IMR-90 (cell line): ENCODE results near the gene AP5B1. TPM values are rescaled to one million over a fixed set of nuclear protein-coding genes. Genes with fewer than 3 reads are reported as not detected.

Experiments
- ATAC-seq: fragments of 200-7000 bp; cut with Tn5 transposase; 2 replicates; pipeline ENCODE4 v1.9.1; 2020; ENCODE audit warnings: low read depth, mild to moderate bottlenecking, moderate library complexity
- BruUV-seq: library from RNA; stranded (reverse); fragments of 400-500 nt; replicated peaks from 2 replicates; lab custom pipeline; 2021; lab: Mats Ljungman, UMichigan
- CTCF ChIA-PET: fragments of 300-600 bp; formaldehyde crosslinking; extraction: SDS; loops from one replicate; lab custom pipeline; 2021; ENCODE audit warnings: antibody characterized with exemption; lab: Yijun Ruan, JAX
- POLR2A ChIA-PET: fragments of 300-600 bp; sonication (Branson Sonifier 250); formaldehyde crosslinking; loops from one replicate; lab custom pipeline; 2022; ENCODE audit warnings: antibody characterized with exemption; ENCODE audit not compliant: unreplicated experiment; lab: Charles Lee
- DNase-seq: peaks from one replicate; pipeline ENCODE4 v3.0.0; 2013
- H2AFZ ChIP-seq: replicated peaks from 2 replicates; pipeline ENCODE3; 2013; ENCODE audit warnings: low read length, mild to moderate bottlenecking; ENCODE audit not compliant: poor library complexity
- H2AK5ac ChIP-seq: 2 replicates; pipeline ENCODE4 v1.6.1; 2013; ENCODE audit warnings: low read depth, low read length, inconsistent platforms
- H2AK9ac ChIP-seq: replicated peaks from 2 replicates; pipeline ENCODE3; 2013; ENCODE audit warnings: mild to moderate bottlenecking, low read depth, low read length, moderate library complexity; ENCODE audit not compliant: poor library complexity
- H2BK120ac ChIP-seq: 2 replicates; pipeline ENCODE4 v1.6.1; 2013; ENCODE audit warnings: low read depth, low read length, inconsistent platforms
- H2BK15ac ChIP-seq: 3 replicates; pipeline ENCODE4 v1.6.1; 2013; ENCODE audit warnings: low read depth, low read length, inconsistent platforms
- H2BK20ac ChIP-seq: 2 replicates; pipeline ENCODE4 v1.6.1; 2013; ENCODE audit warnings: low read depth, mild to moderate bottlenecking, inconsistent platforms, low read length, moderate library complexity
- H2BK5ac ChIP-seq: 2 replicates; pipeline ENCODE4 v1.6.1; 2013; ENCODE audit warnings: mild to moderate bottlenecking, low read depth, low read length, inconsistent platforms; ENCODE audit not compliant: poor library complexity, severe bottlenecking
- H3K14ac ChIP-seq: replicated peaks from 2 replicates; pipeline ENCODE4 v1.6.1; 2013; ENCODE audit warnings: low read depth, low read length, inconsistent platforms
- H3K18ac ChIP-seq: 2 replicates; pipeline ENCODE4 v1.6.1; 2013; ENCODE audit warnings: low read depth, low read length, control low read depth
- H3K23ac ChIP-seq: 2 replicates; pipeline ENCODE4 v1.6.1; 2013; ENCODE audit warnings: low read depth, low read length, inconsistent platforms
- H3K27ac ChIP-seq: 2 replicates; pipeline ENCODE4 v1.5.1; 2013; ENCODE audit warnings: mild to moderate bottlenecking, control low read depth, low read length; ENCODE audit not compliant: insufficient read depth
- H3K27me3 ChIP-seq: 2 replicates; pipeline ENCODE4 v1.6.1; 2013; ENCODE audit warnings: low read length; ENCODE audit not compliant: control insufficient read depth, insufficient read depth
- H3K36me3 ChIP-seq: 2 replicates; pipeline ENCODE4 v1.6.1; 2013; ENCODE audit warnings: low read length, mixed read lengths; ENCODE audit not compliant: control insufficient read depth, insufficient read depth
- H3K4ac ChIP-seq: 2 replicates; pipeline ENCODE4 v1.6.1; 2013; ENCODE audit warnings: low read depth, low read length, inconsistent platforms
- H3K4me1 ChIP-seq: 2 replicates; pipeline ENCODE4 v1.6.1; 2013; ENCODE audit warnings: low read length, mixed read lengths; ENCODE audit not compliant: control insufficient read depth, insufficient read depth
- H3K4me2 ChIP-seq: 2 replicates; pipeline ENCODE4 v1.6.1; 2013; ENCODE audit warnings: low read depth, mild to moderate bottlenecking, control low read depth, low read length, moderate library complexity
- H3K4me3 ChIP-seq: 2 replicates; pipeline ENCODE4 v1.5.1; 2013; ENCODE audit warnings: low read depth, mild to moderate bottlenecking, control low read depth, low read length, moderate library complexity; ENCODE audit not compliant: insufficient read depth
- H3K56ac ChIP-seq: 2 replicates; pipeline ENCODE4 v1.6.1; 2013; ENCODE audit warnings: low read length, inconsistent platforms; ENCODE audit not compliant: insufficient read depth; ENCODE audit errors: extremely low read depth
- H3K79me1 ChIP-seq, 2 experiments: 2 replicates each; pipeline ENCODE4 v1.6.1; 2013; ENCODE audit warnings: low read length in 2 of 2, inconsistent platforms in 1 of 2, low read depth in 1 of 2
- H3K9ac ChIP-seq: 2 replicates; pipeline ENCODE4 v1.6.1; 2013; ENCODE audit warnings: low read depth, low read length, control low read depth
- H3K9me1 ChIP-seq: 2 replicates; pipeline ENCODE4 v1.6.1; 2013; ENCODE audit warnings: low read length, inconsistent platforms; ENCODE audit not compliant: insufficient read depth
- H3K9me3 ChIP-seq: 2 replicates; pipeline ENCODE4 v1.6.1; 2013; ENCODE audit warnings: low read length; ENCODE audit not compliant: control insufficient read depth, insufficient read depth
- H4K20me1 ChIP-seq: 2 replicates; pipeline ENCODE4 v1.6.1; 2013; ENCODE audit warnings: low read length, inconsistent platforms; ENCODE audit not compliant: insufficient read depth
- H4K5ac ChIP-seq: 2 replicates; pipeline ENCODE4 v1.6.1; 2013; ENCODE audit warnings: mild to moderate bottlenecking, low read depth, low read length, control low read depth
- H4K8ac ChIP-seq, 2 experiments: 2 replicates each; pipeline ENCODE4 v1.6.1; 2013; ENCODE audit warnings: low read depth in 2 of 2, low read length in 2 of 2, control low read depth in 1 of 2, inconsistent platforms in 1 of 2
- H4K91ac ChIP-seq: 2 replicates; pipeline ENCODE4 v1.6.1; 2013; ENCODE audit warnings: low read depth, low read length, inconsistent platforms; ENCODE audit not compliant: insufficient read depth
- CEBPB ChIP-seq: IDR thresholded peaks from 2 replicates; pipeline ENCODE4 v1.6.1; 2012; ENCODE audit warnings: low read depth, low read length, improper control_type of control experiment
- WGBS, 2 experiments: methylation state at CpG; one replicate each; pipeline versions ENCODE4 v1.1.5 to v1.1.7; 2013; ENCODE audit warnings: missing lambda C conversion rate in 2 of 2; ENCODE audit not compliant: insufficient read length in 1 of 2; ENCODE audit errors: extremely low coverage in 2 of 2; 5-methylcytosine and 5-hydroxymethylcytosine counted together
- dilution Hi-C: fragments of 300-500 bp; cut with HindIII; formaldehyde crosslinking; loops from one replicate; pipeline ENCODE4 v1.14.3; 2018; ENCODE audit warnings: low sequenced_read_pairs; ENCODE audit not compliant: unreplicated experiment
- in situ Hi-C: fragments of 300-500 bp; cut with MboI; formaldehyde crosslinking; loops from 3 replicates; pipeline ENCODE4 v1.14.3; 2019; ENCODE audit warnings: low sequenced_read_pairs, inconsistent platforms, mixed read lengths
- intact Hi-C: fragments of 100-400 bp; cut with micrococcal nuclease; formaldehyde crosslinking; loops from 2 replicates; pipeline ENCODE4 v1.10.0; 2022
- polyA plus RNA-seq, 3 experiments: library from polyadenylated mRNA; depleted of rRNA; stranded (reverse); fragments of >200 nt; gene quantifications; 2 replicates each; pipeline ENCODE4 v1.2.3, GENCODE V29; 2012; ENCODE audit warnings: low replicate concordance in 1 of 3
- total RNA-seq: library from RNA; depleted of rRNA; stranded (reverse); fragments of >200 nt; gene quantifications from 2 replicates; pipeline ENCODE4 v1.2.3, GENCODE V29; 2012

Gene AP5B1
- total and polyA plus RNA-seq, 2 of the 4 experiments (the other 2 are of a cell fraction) = 2.5 to 5.0 TPM

- H3K9me3 ChIP-seq = peaks cover 2% of the 10 kb centered on the region; the same call in 1 of the 2 replicates
- no peaks in the 10 kb centered on the region for H3K36me3 ChIP-seq
- H2BK120ac ChIP-seq = no peak overlapping the region
- H3K4me1 ChIP-seq = no peaks in the 10 kb centered on the region
- dilution Hi-C loops = no loop called here
- H2AK9ac ChIP-seq = no peak overlapping the region
- H4K91ac ChIP-seq = no peak overlapping the region
- in situ Hi-C loops = no loop called here
- H3K4me2 ChIP-seq = no peak overlapping the region
- no peak overlapping the region for H3K9ac ChIP-seq
- no peak overlapping the region for H3K27ac ChIP-seq
- no peak overlapping the region for H2BK20ac ChIP-seq
- no TSS peak for BruUV-seq
- H3K27me3 ChIP-seq = peaks cover 6% of the 10 kb centered on the region
- H4K8ac ChIP-seq = no peak overlapping the region
- H3K18ac ChIP-seq = no peak overlapping the region
- H2AFZ ChIP-seq = no peak overlapping the region
- ChIA-PET CTCF (no interaction called here), POLR2A (interaction anchor here (0.7 kb wide), 1 partner anchor 341 kb away, joined by 5 read pairs; no protein-coding TSS in a partner anchor)
- no peak overlapping the region for H2BK15ac ChIP-seq
- H2AK5ac ChIP-seq = no peak overlapping the region
- intact Hi-C loops = no loop called here
- H3K56ac ChIP-seq = no peak overlapping the region
- peaks cover 2% of the 10 kb centered on the region; the same call in 1 of the 2 replicates for H3K9me1 ChIP-seq
- 80% methylated on average over 2 of the region's 8 CpGs; no CpG with 5 or more reads in 1 of the 2 experiments for WGBS, 2 experiments
- TF ChIP-seq CEBPB = no peak
- no peak for ATAC-seq
- no peak overlapping the region for H2BK5ac ChIP-seq
- H3K79me1 ChIP-seq = no peaks in the 10 kb centered on the region
- no peak overlapping the region for H3K14ac ChIP-seq
- H3K4ac ChIP-seq = no peak overlapping the region
- H3K4me3 ChIP-seq = no peak overlapping the region
- no peaks in the 10 kb centered on the region for H4K20me1 ChIP-seq
- H3K23ac ChIP-seq = no peak overlapping the region
- DNase-seq = no peak
- H4K5ac ChIP-seq = no peak overlapping the region
Observed at GRCh38 chr11:65744699-65745042, 36.1 kb downstream of the AP5B1 start.
